HG03280 (cell line): ENCODE data around the gene PNPLA5.
"Not testable (repeated sequence)": the region's sequence is repeated elsewhere in the genome, so short reads cannot be mapped to it uniquely, and the experiment has no call there.

Experiments used
- ATAC-seq: cut with Tn5 transposase; IDR thresholded peaks from one replicate; pipeline ENCODE4 v1.9.1; 2021; ENCODE audit warnings: mild to moderate bottlenecking, moderate library complexity; ENCODE audit not compliant: unreplicated experiment

The PNPLA5 gene

DNA sequence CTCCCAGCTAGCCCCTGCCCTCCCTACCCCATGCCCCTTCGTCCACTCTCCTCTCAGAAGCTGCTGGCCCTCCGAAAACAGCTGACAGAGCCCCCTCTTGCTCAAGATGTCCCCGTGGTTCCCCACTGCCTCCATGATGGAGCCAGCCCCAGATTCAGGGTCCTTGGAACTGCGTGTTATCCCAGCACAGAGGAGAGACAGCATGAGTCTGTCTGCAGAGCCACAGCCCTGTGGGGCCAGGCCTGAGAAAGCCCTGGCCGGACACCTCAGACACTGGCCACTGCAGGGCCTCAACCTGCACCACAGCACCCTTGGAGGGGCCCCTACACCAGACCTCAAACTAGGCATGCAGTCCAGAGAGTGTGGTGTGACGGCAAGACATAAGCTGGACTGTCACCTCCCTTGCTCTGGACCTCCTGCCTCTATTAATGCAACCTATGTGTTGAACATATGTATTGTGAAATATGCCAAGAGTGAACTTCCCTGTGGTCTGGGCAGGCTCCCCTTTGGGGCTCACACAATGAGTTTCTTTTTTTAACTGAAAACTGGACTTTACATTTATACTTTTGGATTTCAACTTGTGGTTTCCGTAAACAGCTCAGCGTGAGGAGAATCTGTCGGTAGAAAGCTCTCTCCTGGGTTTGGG, 9.6 kb downstream of the PNPLA5 start:
- ATAC-seq: no peak

DNA sequence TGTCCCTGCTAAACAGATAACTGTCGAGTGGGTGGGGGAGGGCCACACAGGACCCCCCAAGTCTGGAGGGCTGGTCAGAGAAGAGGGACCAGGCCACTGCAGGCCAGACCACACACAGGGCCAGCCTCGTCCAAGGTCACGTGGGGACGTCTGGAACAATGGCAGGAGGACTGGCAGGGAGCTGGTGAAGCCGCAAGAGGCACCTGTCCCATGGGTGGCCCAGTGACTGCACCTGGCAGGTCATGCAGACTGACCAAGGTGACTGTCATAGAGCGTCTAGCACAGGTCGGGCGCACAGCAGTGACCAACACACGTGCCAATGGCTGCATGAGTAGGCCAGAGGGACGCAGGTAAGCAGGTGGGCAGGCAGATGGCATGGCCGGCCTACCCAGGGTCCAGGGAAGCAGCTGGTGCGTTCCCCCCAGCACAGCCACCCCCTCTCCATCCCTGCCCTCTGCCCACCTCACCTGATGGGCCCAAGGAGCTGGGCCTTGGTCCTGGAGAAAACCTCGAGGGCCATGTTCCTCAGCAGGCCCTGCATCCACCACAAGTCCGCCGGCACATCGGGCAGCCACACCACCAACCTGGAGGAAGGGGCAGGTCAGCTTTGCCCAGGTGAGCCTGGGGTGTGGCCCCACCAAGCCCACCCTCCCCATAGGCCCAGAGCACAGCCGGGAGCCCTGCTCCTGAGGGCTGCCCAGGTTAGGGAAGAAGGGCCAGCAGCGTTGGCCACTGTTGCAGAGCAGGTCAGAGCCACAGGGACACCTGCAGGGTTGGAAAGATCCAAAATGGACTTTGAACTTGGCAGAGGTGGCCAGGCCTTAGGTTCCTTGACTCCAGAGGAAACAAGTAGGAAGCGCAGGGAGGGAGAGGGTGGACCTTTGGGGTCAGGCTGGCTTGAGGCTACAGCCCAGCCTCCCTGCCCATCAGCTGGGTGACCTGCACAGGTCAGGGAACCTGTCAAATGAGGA, 10.4 kb downstream of the PNPLA5 start:
- ATAC-seq: no peak

DNA sequence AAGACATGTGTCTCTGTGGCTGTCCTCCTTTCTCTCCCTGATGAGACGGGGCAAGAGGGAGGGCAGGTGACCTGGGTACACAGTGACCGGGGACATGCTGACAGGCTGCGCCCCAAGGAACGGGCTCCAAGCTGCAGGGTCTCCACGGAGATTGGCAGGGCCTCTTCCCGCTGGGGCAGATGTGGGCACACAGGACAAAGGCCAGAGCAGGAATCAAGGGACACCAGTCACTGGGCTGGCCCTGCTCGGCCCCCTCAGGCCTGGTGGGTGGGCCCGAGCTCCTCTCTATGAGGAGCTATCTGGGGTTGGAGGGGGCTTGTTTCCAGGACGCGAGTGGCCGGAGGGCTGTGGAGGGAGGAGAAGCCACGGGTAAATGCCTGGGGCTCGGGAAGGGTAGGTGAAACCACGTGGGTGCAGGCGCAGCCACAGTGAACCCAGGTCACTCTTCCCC, 11.2 kb downstream of the PNPLA5 start:
- ATAC-seq: no peak

DNA sequence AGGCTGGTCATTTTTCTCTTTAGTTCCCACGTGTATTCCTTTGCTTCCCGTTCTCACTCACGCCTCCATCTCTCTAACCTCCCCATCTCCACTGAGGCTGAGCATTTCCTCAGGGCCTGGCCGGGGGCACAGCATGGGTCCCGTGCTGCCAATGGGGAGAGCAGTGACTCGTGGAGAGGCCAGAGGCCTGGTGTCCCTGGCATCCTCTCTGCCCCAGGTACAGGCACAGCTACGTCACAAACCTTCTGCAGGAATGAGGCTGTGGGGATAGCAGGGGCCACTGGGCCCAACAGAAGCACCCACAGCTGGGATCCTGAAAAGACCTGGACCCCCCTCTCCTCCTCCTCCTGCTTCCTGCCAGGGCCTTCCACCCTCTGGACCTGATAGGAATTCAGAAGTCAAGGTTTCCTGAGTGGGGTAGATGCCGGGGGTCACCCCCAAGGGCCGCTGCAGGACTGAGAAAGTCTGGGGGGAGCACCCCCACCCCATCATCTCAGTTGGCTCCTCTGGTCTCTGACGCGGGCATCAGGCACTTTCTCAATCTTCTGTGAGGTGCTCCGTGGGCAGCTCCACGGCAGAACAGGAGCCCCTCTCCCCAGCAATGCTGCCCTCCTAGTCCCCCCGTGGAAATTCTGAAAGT, 11.8 kb downstream of the PNPLA5 start:
- no peak for ATAC-seq

DNA sequence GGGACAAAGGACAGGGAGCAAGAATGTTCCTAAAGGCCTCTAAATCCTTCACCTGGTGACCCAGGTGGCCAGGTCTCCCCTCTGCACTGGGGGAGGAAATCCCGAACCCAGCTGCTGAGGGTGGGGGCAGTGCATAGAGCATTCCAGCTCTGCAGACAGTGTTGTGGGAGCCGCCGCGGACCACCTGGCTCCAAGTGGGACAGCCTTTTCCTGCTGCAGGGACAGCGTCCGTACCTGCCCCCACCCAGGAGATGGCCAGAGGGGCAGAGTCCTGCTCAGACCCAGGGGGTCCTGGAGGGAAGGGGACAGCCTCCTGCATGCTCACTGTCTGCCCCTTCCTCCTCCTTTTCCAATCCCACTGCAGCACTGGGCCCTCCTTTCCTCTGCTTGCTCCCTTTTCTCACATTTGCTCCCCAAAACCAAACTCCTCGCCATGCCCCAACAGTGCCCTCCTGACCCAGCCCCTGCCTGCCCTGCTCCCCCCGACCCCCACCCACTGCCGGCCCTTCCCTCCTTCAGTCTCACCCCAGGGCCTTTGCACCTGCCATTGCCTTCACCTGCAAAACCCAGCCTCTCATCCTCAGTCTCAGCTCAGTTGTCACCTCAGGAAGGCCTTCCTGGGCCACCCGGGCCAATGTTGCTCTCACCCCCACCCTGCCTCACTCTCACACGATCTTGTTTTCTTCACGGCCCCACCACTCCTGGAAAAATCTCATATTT, 12.8 kb downstream of the PNPLA5 start:
- ATAC-seq: no peak

DNA sequence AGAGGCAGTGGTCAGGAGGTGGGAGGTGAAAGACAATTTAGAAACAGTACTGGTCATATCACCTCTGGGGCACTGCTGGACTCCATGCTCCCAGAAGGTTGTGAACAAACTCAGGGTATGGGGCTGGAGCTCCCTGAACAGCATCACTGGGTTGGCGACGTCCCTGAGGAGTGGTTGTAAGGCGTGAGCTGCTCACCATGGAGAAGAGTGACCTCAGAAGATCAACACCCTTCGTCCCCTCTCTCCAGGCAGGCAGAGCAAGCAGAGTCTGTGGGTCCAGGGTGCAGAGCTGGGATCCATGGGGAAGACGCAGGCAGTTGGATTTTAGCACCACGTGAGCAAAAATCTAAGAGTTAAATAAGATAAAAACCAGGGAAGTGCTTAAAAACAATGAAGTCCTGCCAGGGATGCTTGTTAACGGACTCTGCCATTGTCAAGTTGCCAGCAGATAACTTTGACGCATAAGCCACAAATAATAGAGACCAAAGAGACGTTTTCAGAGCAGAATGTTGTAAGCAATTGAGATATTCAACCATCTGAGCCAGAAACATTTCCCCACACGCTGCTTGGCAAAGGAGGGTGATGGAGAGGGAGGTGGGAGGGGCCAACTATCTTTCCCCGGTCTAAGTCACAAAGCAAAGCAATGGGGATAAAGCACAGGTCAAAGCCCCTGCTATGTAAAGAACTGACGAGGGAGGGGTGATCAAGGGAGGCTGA, 13.6 kb downstream of the PNPLA5 start:
- ATAC-seq: no peak

DNA sequence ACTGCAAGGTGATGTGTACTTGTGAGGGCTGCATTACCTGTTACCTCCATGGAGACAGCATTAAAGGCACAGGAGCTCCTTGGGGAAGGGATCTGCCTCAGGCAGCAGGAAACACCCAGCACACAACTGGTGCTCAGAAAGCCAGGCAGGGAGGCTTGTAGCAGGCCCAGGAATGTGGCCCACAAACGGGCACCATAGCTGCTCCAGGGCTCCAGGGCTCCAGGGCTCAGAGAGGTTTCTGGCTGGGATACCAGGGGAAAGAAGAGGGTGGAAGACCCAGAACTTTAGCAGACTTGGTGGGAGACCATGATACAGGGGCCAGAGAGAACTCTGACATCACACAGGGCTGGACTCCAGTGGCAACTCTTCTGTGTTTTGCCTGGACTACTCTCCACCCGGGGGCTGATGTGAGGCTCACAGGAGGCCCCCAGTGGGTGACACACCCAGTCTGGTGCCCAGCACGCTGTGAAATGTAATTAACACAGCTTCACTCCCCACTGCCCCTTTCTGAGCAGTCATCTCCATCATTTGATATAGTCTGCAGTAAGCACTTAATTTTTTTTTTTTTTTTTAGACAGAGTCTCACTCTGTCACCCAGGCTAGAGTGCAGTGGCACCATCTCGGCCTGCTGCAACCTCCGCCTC, 14.8 kb downstream of the PNPLA5 start:
- no peak for ATAC-seq

DNA sequence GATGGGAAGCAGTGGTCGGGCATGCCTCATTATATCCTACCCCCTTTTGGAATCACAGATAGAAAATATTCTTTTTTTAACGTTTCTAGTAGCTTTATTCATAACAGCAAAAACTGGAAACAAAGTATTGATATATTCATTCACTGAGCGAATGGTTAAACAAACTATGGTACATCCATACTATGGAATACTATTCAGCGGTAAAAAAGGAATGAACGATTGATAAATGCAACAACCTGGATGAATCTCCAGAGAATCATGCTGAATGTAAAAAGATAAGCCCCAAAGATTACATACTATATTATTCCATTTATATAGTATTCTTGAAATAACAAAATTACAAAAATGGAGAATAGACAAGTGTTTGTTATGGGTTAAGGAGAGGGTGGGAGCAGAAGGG, 22.0 kb downstream of the PNPLA5 start:
- no peak for ATAC-seq

DNA sequence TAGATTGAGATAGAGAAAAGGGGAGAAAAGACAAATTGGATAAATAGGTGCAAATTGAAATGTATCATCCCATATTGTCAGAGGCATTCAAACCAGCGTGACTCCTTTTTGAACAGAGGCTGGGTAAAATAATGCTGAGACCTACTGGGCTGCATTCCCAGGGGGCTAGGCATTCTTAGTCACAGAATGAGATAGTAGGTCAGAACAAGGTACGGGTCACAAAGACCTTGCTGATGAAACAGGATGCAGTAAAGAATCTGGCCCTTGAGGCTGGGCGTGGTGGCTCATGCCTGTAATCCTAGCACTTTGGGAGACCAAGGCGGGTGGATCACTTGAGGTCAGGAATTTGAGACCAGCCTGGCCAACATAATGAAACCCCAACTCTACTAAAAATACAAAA, 22.8 kb downstream of the PNPLA5 start:
- ATAC-seq: not testable (repeated sequence)

DNA sequence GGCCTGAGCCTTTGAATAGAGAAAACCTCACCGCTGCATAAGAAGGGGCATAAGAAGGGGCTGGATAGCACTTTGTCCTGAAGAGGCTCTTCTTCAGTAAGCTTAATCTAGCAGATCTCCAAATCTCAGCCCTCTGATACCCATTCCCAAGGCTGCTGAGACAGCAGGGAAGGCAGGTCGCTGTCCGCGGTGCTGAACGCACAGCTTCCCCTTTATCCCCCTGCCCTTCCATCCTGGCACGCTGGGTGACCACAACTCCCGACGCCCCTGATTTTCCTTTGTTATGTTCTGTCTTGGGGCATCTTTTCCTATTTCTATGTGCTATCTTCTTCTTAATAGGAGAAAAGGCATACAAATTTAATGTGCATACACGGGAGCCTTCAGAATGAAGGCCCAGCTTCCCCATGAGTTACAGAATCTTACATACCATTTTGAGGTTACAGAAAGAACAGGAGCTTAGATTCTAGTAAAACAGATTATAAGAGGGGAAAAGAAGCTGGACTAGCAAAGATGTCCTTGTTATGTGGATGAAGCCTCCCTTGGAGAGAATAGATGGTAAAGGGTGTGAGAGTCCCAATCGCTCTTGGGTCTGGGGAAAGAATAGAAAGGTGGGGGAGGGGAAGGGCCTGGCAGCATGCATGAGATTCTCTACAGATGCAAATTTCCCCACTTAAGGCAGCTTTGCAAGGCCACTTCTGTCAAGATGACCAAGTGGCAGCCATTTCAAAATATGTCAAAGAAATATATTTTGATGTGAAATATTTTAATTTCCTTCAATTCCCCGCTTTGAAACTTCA, 23.8 kb downstream of the PNPLA5 start:
- no peak for ATAC-seq

DNA sequence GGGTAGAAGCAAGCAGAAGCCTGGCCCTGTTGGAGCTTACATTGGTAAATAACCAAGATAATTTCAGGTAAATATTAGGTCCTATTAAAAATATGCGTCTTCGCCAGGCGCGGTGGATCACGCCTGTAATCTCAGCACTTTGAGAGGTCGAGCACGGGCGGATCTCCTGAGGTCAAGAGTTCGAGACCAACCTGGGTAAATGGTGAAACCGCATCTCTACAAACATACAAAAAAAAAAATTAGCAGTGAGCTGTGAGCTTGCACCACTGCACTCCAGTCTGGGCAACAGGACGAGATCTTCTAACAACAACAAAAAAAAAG, 29.0 kb downstream of the PNPLA5 start:
- no peak for ATAC-seq

DNA sequence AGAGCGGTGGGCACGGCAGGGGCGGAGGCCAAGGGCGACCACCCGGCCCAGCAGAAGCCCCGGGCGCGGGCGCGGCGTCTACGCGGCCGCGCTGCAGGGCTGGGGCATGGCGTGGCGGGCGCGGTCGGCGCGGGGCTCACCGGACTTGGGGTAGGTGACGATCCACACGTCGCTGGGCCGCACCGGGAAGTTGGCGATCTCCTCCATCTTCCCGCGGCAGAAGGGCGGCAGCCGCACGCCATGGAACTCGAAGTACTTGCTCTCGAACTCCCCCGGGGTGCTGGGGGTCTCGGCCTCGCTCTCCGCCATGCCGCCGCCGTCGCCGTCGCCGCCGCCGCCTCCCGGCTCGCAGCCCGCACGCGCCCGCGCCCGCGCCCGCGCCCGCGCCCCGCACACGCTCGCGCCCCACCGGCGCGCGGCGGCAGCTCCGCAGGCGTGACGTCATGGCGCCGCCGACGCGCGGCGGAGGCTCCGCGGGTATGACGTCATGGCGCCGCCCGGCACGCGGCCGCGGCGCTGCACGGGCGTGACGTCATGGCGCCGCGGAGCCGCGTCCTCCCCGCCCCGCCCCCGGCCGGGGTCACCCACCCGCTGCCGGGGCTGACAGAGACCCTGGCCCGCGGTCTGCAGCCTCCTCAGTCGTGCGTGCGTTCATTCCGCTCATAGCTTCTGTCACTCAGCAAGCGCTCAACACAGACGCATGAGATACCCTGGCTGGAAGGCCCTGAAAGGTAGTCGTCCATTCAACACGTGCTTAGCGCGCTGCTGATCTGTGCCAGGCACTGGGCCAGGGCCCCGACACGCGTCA, 29.5 kb downstream of the PNPLA5 start, which contains the start of gene SULT4A1:
Gene SULT4A1, minus strand, starts transcription at position 440 of the 808 bp plus-strand sequence. Its CDS starts 131 bp downstream, at position 309.
- no peak for ATAC-seq

DNA sequence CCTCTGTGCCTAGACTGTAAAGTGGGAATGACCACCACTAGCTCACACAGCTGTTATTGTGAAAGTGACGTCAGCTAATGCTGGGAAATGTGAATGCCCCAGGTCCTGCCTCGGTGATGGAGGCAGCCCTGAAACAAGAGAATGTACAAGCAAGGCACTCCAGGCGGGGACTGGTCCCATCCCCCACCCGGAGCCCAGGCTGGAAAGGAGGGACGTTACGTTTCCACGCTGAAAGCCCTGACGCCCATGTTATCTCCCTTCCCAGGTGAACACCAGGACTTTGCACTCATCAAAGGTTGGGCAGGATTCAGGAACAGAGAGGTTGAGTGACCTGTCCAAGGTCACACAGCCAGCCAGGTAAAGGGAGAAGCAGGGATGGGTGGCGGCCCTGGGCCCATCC, 30.3 kb downstream of the PNPLA5 start:
- ATAC-seq: no peak

DNA sequence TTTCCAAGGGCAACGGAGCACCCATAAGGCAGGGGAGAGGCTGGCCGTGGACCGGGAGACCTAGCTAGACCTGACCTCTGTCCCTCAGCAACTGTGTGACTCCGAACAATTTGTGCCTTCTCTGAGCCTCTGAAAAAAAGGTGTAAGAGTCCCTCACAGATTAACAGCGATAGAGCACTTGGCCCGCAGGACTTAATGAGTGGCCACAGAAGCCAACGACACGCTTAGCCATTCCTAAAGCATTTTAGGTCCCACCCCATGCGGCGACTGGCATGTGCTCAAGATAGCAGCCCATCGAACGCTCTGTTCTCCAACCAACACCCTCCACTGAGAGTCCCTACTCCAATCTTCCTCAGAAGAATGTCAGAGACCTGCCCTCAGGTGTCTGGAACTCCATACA, 31.0 kb downstream of the PNPLA5 start:
- no peak for ATAC-seq

DNA sequence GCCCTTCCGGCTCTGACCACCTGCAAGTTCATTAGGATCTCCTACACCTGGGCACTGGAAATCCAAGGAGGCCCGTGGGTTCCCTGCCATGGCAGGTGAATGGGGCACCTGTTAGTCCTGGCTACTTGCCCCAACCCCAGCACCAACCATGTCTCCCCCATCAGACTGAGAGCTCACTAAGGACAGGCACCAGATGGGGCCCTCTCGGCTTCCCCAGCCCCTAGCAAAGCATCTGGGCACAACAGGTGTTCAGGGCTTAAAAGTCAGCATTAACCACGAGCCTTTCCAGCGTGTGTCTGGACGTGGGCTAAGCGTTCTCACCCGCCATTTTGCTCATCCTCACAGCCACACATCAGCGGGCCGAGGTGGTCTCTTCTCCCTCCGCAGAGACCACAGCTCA, 31.7 kb downstream of the PNPLA5 start:
- ATAC-seq: no peak

DNA sequence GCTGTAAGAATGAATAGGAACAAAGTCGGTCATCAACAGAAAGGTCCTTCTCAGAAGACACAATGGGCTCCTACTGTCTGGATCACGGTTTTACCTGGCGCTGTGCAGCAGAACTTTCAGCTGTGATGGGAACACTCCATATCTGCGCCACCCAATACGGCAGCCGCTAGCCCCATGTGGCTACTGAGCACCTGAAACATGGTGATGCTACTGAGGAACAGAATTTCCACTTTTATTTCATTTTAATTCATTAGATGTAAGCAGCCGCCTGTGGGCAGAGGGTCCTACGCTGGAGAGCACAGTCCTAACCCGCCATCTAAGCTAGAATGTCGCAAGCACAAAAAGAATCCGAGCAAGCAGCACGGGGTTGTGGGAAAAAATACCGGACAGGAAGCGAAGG, 32.2 kb downstream of the PNPLA5 start:
- ATAC-seq: no peak

DNA sequence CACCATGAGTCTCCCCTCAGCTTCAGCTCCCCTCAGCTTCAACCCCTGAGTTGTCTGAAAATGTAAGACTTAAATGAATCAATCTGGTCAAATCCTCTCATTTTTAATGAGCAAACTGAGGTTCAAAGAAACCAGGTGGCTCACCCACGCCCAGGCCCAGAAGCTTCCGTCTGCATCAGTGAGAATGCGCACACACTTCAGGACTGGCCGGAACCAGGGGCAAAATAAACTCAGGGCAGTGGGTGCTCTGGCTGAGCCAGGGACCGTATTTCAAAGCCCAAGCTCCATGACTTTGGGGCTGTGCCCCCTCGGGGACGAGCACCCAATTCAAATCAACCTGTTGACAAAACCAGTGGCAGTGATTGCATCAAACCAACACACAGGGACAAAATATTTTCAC, 32.6 kb downstream of the PNPLA5 start:
- ATAC-seq: no peak

DNA sequence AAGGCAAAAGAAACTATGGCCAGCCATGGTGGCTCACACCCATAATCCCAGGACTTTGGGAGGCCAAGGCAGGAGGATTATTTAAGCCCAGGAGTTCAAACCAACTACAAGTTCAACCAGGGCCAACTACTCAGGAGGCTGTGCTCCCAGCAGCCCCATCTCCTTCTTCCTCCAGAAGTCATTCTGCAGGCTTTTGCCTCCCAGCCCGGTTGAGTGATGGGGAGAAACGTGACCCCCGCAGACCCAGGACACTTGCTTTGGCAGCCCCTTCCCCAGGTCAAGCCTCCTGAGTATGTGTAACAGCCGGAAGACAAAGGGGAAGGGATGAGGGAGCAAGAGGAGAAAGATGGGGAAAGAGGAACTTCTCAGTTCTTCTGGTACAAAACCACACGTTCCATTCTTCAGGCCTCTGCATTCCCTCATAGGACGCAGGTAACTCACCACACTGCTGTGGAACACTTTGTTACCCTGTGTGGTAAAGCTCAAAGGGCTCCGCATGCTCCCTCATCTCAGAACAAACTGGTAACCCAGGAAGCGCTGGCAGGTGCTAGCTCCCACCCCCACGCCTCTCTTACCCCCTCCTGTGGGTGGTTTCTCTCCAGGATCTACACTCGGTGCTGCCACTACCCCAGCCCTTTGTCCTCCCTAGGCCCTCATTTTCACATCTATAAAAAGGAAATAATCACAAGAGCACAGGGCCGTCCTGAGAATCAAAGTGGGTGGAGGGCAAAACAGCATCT, 33.5 kb downstream of the PNPLA5 start:
- no peak for ATAC-seq
